Body of pancreas (tissue), 4 donors: ENCODE data around the gene TAF13. TPM values are rescaled to one million over a fixed set of nuclear protein-coding genes. Genes with fewer than 3 reads are reported as not detected.
A peak's percentile ranks its signal among the peaks of the same experiment; 100 is the strongest.

ENCODE experiments used
- ATAC-seq: fragments of 150-250 bp; one replicate; pipeline ENCODE4 v1.9.1; 2016
- DNase-seq, 4 donors: peaks; one replicate each; pipeline ENCODE4 v3.0.0-alpha.2; 2019
- H3K27ac ChIP-seq, 4 donors: fragments of 200-600 bp; sonication (generic); 1 replicate in 3 of 4; 2 replicates in 1 of 4; pipeline versions ENCODE4 v1.5.1 to v1.6.1; 2016 to 2019; ENCODE audit warnings: mild to moderate bottlenecking in 1 of 4, mixed read lengths in 1 of 4, moderate library complexity in 1 of 4
- H3K27me3 ChIP-seq, 2 donors: fragments of 200-600 bp; sonication (generic); one replicate each; pipeline ENCODE4 v1.6.0; 2016; ENCODE audit warnings: mild to moderate bottlenecking in 1 of 2
- H3K36me3 ChIP-seq, 2 donors: fragments of 200-600 bp; sonication (generic); replicated peaks in 1 of 2; 2 replicates each; pipeline ENCODE4 v1.5.1; 2016; ENCODE audit warnings: low read depth in 2 of 2; ENCODE audit not compliant: insufficient read depth in 1 of 2
- H3K4me1 ChIP-seq: fragments of 200-600 bp; sonication (generic); one replicate; pipeline ENCODE4 v1.6.0; 2016
- H3K4me3 ChIP-seq, 2 donors: fragments of 200-600 bp; sonication (generic); 1 replicate in 1 of 2; 2 replicates in 1 of 2; pipeline ENCODE4 v1.5.1; 2016 to 2019
- H3K9me3 ChIP-seq, 3 donors: fragments of 200-600 bp; sonication (generic); 1 replicate in 2 of 3; 2 replicates in 1 of 3; pipeline ENCODE4 v1.5.1; 2016
- CTCF ChIP-seq, 7 experiments: fragments of 450-650 bp in 4 of 7; fragments of 200-600 bp in 3 of 7; sonication (generic) in 3 of 7; IDR thresholded peaks; one replicate each; pipeline ENCODE4 v1.5.1; 2016 to 2019; ENCODE audit warnings: antibody characterized with exemption in 7 of 7
- POLR2A ChIP-seq, 3 donors: fragments of 450-650 bp; IDR thresholded peaks; one replicate each; pipeline ENCODE4 v1.6.1; 2016; ENCODE audit warnings: antibody characterized with exemption in 3 of 3, mild to moderate bottlenecking in 2 of 3
- WGBS, 2 donors: methylation state at CpG; one replicate each; pipeline ENCODE4 v1.1.5; 2017; 5-methylcytosine and 5-hydroxymethylcytosine counted together
- intact Hi-C: fragments of 100-400 bp; cut with DNase I; formaldehyde crosslinking; loops from one replicate; pipeline ENCODE4 v1.15.1; 2023
- total RNA-seq, 2 donors: library from RNA; depleted of rRNA; stranded (reverse); fragments of >200 nt; gene quantifications; one replicate each; pipeline ENCODE4 v1.1.0, GENCODE V29; 2016

Gene TAF13
- total RNA-seq, 2 donors from 2014 or later, result 5.9 to 18.4 TPM

GRCh38 chr1:109115685-109116084 lies 39.9 kb upstream of the TAF13 start:
- no peak for ATAC-seq
- intact Hi-C loops, result no loop called here
- Histone ChIP-seq H3K27me3 (no peaks in the 10 kb centered on the region), H3K4me3 (no peak overlapping the region), H3K9me3 (no peaks in the 10 kb centered on the region), H3K27ac (peak overlapping the region; percentile 52 to 86 (median 62)), H3K36me3 (no peaks in the 10 kb centered on the region), H3K4me1 (peaks cover 53% of the 10 kb centered on the region)
- no peak for DNase-seq
- 26 to 53% methylated on average over 2 of the region's 2 CpGs for WGBS, 2 donors
- TF ChIP-seq CTCF (IDR thresholded peaks at IDR 0.05) (no peak), POLR2A (IDR thresholded peaks at IDR 0.05) (peak in 1 of 3 donors; percentile 40)

- WGBS, 2 donors, result 2 to 5% methylated on average over 10 to 12 of the region's 12 CpGs
- H3K9me3 ChIP-seq, result no peaks in the 10 kb centered on the region
- TF ChIP-seq POLR2A (IDR thresholded peaks at IDR 0.05) (peak in 2 of 3 donors; percentile 30 to 41), CTCF (IDR thresholded peaks at IDR 0.05) (no peak)
- H3K4me3 ChIP-seq, result peak overlapping the region; percentile 18 to 19
- intact Hi-C loops, result no loop called here
- H3K27ac ChIP-seq, result peak overlapping the region; percentile 18 to 86 (median 62)
- H3K4me1 ChIP-seq, result peaks cover 53% of the 10 kb centered on the region
- no peaks in the 10 kb centered on the region for H3K36me3 ChIP-seq
- DNase-seq (peak in 2 of 4 donors; percentile 32 to 41), ATAC-seq (no peak)
- no peaks in the 10 kb centered on the region for H3K27me3 ChIP-seq
These were observed 38.5 kb upstream of the TAF13 start for GRCh38 chr1:109114342-109114674.

- Histone ChIP-seq H3K27ac (peak within 1 kb of the TSS; percentile 18 to 86 (median 62)), H3K9me3 (no peaks in the 10 kb centered on the region), H3K27me3 (no peaks in the 10 kb centered on the region), H3K36me3 (no peaks in the 10 kb centered on the region), H3K4me3 (peak within 1 kb of the TSS; percentile 18 to 19), H3K4me1 (peaks cover 49% of the 10 kb centered on the region)
- 1 to 11% methylated on average over 14 to 48 of the region's 56 CpGs for WGBS, 2 donors
- TF ChIP-seq POLR2A (IDR thresholded peaks at IDR 0.05) (peak; percentile 39 to 77 (median 68)), CTCF (IDR thresholded peaks at IDR 0.05) (peak in 1 of 7 experiments; percentile 13)
- DNase-seq, result peak; percentile 67 to 86 (median 79)
- intact Hi-C loops, result no loop called here
- ATAC-seq, result peak; percentile 67
These were observed 38.0 kb upstream of the TAF13 start, which contains the start of gene ELAPOR1 for GRCh38 chr1:109113590-109114341. TSS of gene ELAPOR1 (plus strand) at chr1:109114115. CDS start at chr1:109114184, 69 bp downstream.

GRCh38 chr1:109112652-109113285 lies 37.0 kb upstream of the TAF13 start:
- H3K9me3 ChIP-seq, result no peaks in the 10 kb centered on the region
- H3K27me3 ChIP-seq, result no peaks in the 10 kb centered on the region
- ATAC-seq (peak; percentile 80), DNase-seq (peak; percentile 90 to 93 (median 92))
- H3K36me3 ChIP-seq, result no peaks in the 10 kb centered on the region
- intact Hi-C loops, result no loop called here
- TF ChIP-seq CTCF (IDR thresholded peaks at IDR 0.05), result peak; percentile 89 to 98 (median 93)
- no peak for TF ChIP-seq POLR2A (IDR thresholded peaks at IDR 0.05)
- WGBS, 2 donors, result 15 to 67% methylated on average over 15 to 31 of the region's 31 CpGs
- peaks cover 41% of the 10 kb centered on the region for H3K4me1 ChIP-seq
- peak overlapping the region in 1 of 4 donors; percentile 55 for H3K27ac ChIP-seq
- no peak overlapping the region for H3K4me3 ChIP-seq
